ENCODE data around the gene EIF5A. TPM values are rescaled to one million over a fixed set of nuclear protein-coding genes. Genes with fewer than 3 reads are reported as not detected.

Gene EIF5A
- total RNA-seq, 1 experiment from 2014 or later, result 345 TPM

DNA sequence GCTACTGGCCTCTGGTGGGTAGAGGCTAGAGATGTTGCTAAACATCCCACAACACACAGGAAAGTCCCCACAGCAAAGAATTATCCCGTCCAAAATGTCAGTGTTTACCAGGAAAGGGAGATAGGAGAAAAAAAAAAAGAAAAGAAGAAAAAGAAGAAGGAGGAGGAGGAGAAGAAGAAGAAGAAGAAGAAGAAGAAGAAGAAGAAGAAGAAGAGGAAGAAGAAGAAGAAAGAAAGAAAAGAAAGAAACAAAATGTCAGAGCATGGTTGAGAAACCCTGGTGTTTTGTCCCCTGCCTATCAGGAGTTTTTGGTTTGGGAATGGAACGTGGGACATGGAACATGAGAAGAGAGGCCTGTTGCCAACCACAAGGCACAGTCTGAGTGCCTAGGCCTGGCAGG is 50.0 kb downstream of the EIF5A start:
- no peaks in the 10 kb centered on the region for H3K36me3 Mint-ChIP-seq (ENCODE audit: insufficient read depth, unreplicated experiment)
- TF ChIP-seq, protein P1, sequence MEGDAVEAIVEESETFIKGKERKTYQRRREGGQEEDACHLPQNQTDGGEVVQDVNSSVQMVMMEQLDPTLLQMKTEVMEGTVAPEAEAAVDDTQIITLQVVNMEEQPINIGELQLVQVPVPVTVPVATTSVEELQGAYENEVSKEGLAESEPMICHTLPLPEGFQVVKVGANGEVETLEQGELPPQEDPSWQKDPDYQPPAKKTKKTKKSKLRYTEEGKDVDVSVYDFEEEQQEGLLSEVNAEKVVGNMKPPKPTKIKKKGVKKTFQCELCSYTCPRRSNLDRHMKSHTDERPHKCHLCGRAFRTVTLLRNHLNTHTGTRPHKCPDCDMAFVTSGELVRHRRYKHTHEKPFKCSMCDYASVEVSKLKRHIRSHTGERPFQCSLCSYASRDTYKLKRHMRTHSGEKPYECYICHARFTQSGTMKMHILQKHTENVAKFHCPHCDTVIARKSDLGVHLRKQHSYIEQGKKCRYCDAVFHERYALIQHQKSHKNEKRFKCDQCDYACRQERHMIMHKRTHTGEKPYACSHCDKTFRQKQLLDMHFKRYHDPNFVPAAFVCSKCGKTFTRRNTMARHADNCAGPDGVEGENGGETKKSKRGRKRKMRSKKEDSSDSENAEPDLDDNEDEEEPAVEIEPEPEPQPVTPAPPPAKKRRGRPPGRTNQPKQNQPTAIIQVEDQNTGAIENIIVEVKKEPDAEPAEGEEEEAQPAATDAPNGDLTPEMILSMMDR (IDR thresholded peaks at IDR 0.05; ENCODE audit: insufficient read depth in 1 of 2, low read depth in 1 of 2, low read length in 1 of 2, severe bottlenecking in 1 of 2, unreplicated experiment in 1 of 2), result no peak
- POLR2A ChIA-PET, result no interaction called here
- Histone ChIP-seq H3K27me3 (replicated peaks; ENCODE audit: control insufficient read depth, insufficient read depth, low read length) (no peaks in the 10 kb centered on the region), H3K4me3 (ENCODE audit: low read depth, low read length) (no peak overlapping the region), H3K36me3 (ENCODE audit: control insufficient read depth, insufficient read depth, low read length) (no peaks in the 10 kb centered on the region), H3K4me1 (no peaks in the 10 kb centered on the region), H3K9me3 (no peaks in the 10 kb centered on the region)
- CTCF ChIA-PET, result no interaction called here
- no peak overlapping the region for H3K4me3 Mint-ChIP-seq (ENCODE audit: unreplicated experiment)
- H3K27ac Mint-ChIP-seq (ENCODE audit: unreplicated experiment), result no peak overlapping the region
- no peaks in the 10 kb centered on the region for H3K9me3 Mint-ChIP-seq (ENCODE audit: unreplicated experiment)
- H3K4me1 Mint-ChIP-seq (ENCODE audit: low read depth, unreplicated experiment), result peaks cover 11% of the 10 kb centered on the region
- BruUV-seq (replicated peaks), result no TSS peak
- intact Hi-C loops (cut with micrococcal nuclease; ENCODE audit: unreplicated experiment), result loop anchor here (2.0 to 5.0 kb wide), 2 partner anchors 80 to 203 kb away; partner anchors contain the start of genes FGF11, SENP3 and TMEM102
- DNase-seq, result no peak
- H3K27me3 Mint-ChIP-seq (ENCODE audit: insufficient read depth, unreplicated experiment), result no peaks in the 10 kb centered on the region

DNA sequence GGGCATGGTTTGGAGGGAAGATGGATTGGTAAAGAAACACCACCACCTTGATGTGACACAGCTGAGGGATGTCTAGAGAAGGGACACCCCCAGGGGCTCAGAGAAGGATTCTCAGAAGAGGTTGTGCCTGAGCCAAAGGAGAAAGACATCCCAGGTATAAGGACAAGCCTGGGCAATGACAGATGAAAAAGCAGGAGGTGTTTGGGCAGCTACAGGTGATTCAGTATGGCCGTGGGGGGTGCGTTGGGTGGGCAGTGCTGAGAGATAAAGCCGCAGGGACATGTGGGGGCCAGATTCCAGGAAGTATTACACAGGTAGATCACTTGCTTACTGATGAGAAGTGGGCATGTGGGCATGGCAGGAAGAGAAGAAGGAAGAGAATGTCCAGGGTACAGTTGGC is 54.5 kb downstream of the EIF5A start:
- no peaks in the 10 kb centered on the region for H3K4me1 Mint-ChIP-seq (ENCODE audit: low read depth, unreplicated experiment)
- H3K4me3 Mint-ChIP-seq (ENCODE audit: unreplicated experiment), result no peak overlapping the region
- no peaks in the 10 kb centered on the region for H3K27me3 Mint-ChIP-seq (ENCODE audit: insufficient read depth, unreplicated experiment)
- BruUV-seq (replicated peaks), result no TSS peak
- Histone ChIP-seq H3K27me3 (replicated peaks; ENCODE audit: control insufficient read depth, insufficient read depth, low read length) (no peaks in the 10 kb centered on the region), H3K36me3 (ENCODE audit: control insufficient read depth, insufficient read depth, low read length) (no peaks in the 10 kb centered on the region), H3K9me3 (no peaks in the 10 kb centered on the region), H3K4me1 (no peaks in the 10 kb centered on the region), H3K4me3 (ENCODE audit: low read depth, low read length) (no peak overlapping the region)
- ChIA-PET CTCF (no interaction called here), POLR2A (no interaction called here)
- no peaks in the 10 kb centered on the region for H3K36me3 Mint-ChIP-seq (ENCODE audit: insufficient read depth, unreplicated experiment)
- TF ChIP-seq, protein P1 (IDR thresholded peaks at IDR 0.05; ENCODE audit: insufficient read depth in 1 of 2, low read depth in 1 of 2, low read length in 1 of 2, severe bottlenecking in 1 of 2, unreplicated experiment in 1 of 2), result no peak
- intact Hi-C loops (cut with micrococcal nuclease; ENCODE audit: unreplicated experiment), result no loop called here
- no peaks in the 10 kb centered on the region for H3K9me3 Mint-ChIP-seq (ENCODE audit: unreplicated experiment)
- H3K27ac Mint-ChIP-seq (ENCODE audit: unreplicated experiment), result no peak overlapping the region
- no peak for DNase-seq

Other genes starting within 250 kb of the EIF5A start
- not detected in 2 replicates for gene CLEC10A, start 227.4 kb upstream of the EIF5A start, total RNA-seq (2022)
- gene ASGR2, start 192.8 kb upstream of the EIF5A start, total RNA-seq (2022), result 12.8 and 14.3 TPM in 2 replicates
- 8.3 and 9.2 TPM in 2 replicates for gene ASGR1, start 128.3 kb upstream of the EIF5A start, total RNA-seq (2022)
- gene DLG4, start 87.8 kb upstream of the EIF5A start, total RNA-seq (2022), result 0.98 and 1.8 TPM in 2 replicates
- 133 and 164 TPM in 2 replicates for gene ACADVL, start 87.7 kb upstream of the EIF5A start, total RNA-seq (2022)
- gene DVL2, start 73.1 kb upstream of the EIF5A start, total RNA-seq (2022), result 38.3 and 41.3 TPM in 2 replicates
- 20.5 and 20.6 TPM in 2 replicates for gene PHF23, start 68.2 kb upstream of the EIF5A start, total RNA-seq (2022)
- gene GABARAP, start 65.2 kb upstream of the EIF5A start, total RNA-seq (2022), result 129 and 140 TPM in 2 replicates
- gene CTDNEP1, start 55.9 kb upstream of the EIF5A start, total RNA-seq (2022), result 68.6 and 71.1 TPM in 2 replicates
- 43.2 and 43.3 TPM in 2 replicates for gene ELP5, start 55.4 kb upstream of the EIF5A start, total RNA-seq (2022)
- gene CLDN7, start 45.1 kb upstream of the EIF5A start, total RNA-seq (2022), result 111 and 115 TPM in 2 replicates
- 0.35 and 0.88 TPM in 2 replicates for gene SLC2A4, start 25.9 kb upstream of the EIF5A start, total RNA-seq (2022)
- 21.1 and 27.6 TPM in 2 replicates for gene YBX2, start 13.0 kb upstream of the EIF5A start, total RNA-seq (2022)
- 36.0 and 39.2 TPM in 2 replicates for gene GPS2, start 7.7 kb downstream of the EIF5A start, total RNA-seq (2022)
- gene NEURL4, start 21.7 kb downstream of the EIF5A start, total RNA-seq (2022), result 29.5 and 31.1 TPM in 2 replicates
- 1.6 TPM in 1 of 2 replicates, not detected in the other for gene ACAP1, start 28.9 kb downstream of the EIF5A start, total RNA-seq (2022)
- gene KCTD11, start 44.5 kb downstream of the EIF5A start, total RNA-seq (2022), result 5.1 and 5.4 TPM in 2 replicates
- gene TMEM95, start 47.5 kb downstream of the EIF5A start, total RNA-seq (2022), result not detected in 2 replicates
- 6.1 and 6.4 TPM in 2 replicates for gene TNK1, start 73.5 kb downstream of the EIF5A start, total RNA-seq (2022)
- gene PLSCR3, start 86.9 kb downstream of the EIF5A start, total RNA-seq (2022), result 12.7 and 14.5 TPM in 2 replicates
- 40.2 and 41.3 TPM in 2 replicates for gene TMEM256, start 96.5 kb downstream of the EIF5A start, total RNA-seq (2022)
- 12.6 and 16.1 TPM in 2 replicates for gene NLGN2, start 100.2 kb downstream of the EIF5A start, total RNA-seq (2022)
- 0.52 TPM in 1 of 2 replicates, not detected in the other for gene SPEM1, start 112.7 kb downstream of the EIF5A start, total RNA-seq (2022)
- not detected in 2 replicates for gene SPEM2, start 118.0 kb downstream of the EIF5A start, total RNA-seq (2022)
- gene SPEM3, start 121.2 kb downstream of the EIF5A start, total RNA-seq (2022), result not detected in 2 replicates
- 2.9 and 3.7 TPM in 2 replicates for gene TMEM102, start 127.8 kb downstream of the EIF5A start, total RNA-seq (2022)
- gene FGF11, start 131.9 kb downstream of the EIF5A start, total RNA-seq (2022), result 0.91 and 1.3 TPM in 2 replicates
- gene CHRNB1, start 137.4 kb downstream of the EIF5A start, total RNA-seq (2022), result 1.7 and 2.6 TPM in 2 replicates
- 15.5 and 16.5 TPM in 2 replicates for gene ZBTB4, start 172.0 kb downstream of the EIF5A start, total RNA-seq (2022)
- gene SLC35G6, start 173.8 kb downstream of the EIF5A start, total RNA-seq (2022), result not detected in 2 replicates
- gene POLR2A, start 176.7 kb downstream of the EIF5A start, total RNA-seq (2022), result 69.8 and 72.1 TPM in 2 replicates
- not detected in 2 replicates for gene TNFSF12, start 241.4 kb downstream of the EIF5A start, total RNA-seq (2022)

Measured in Caco-2 (cell line).